Psoas muscle (tissue), 8 donors: Measurements from ENCODE around the gene LRP1B. TPM values are rescaled to one million over a fixed set of nuclear protein-coding genes. Genes with fewer than 3 reads are reported as not detected.

Experiments used
- ATAC-seq, 4 donors: fragments of 200-7000 bp; cut with Tn5 transposase; one replicate each; pipeline ENCODE4 v1.9.1; 2020; ENCODE audit warnings: moderate library complexity in 3 of 4, mild to moderate bottlenecking in 2 of 4
- DNase-seq, 2 donors: peaks; one replicate each; pipeline ENCODE4 v3.0.0-alpha.2; 2020
- H3K27ac ChIP-seq: fragments of 200-600 bp; one replicate; pipeline ENCODE4 v1.8.0; 2022
- H3K27me3 ChIP-seq, 3 donors: fragments of 200-600 bp in 1 of 3; one replicate each; pipeline versions ENCODE4 v1.6.1 to v1.8.0; 2013 to 2022; ENCODE audit warnings: low read length in 2 of 3, mild to moderate bottlenecking in 2 of 3, moderate library complexity in 1 of 3; ENCODE audit not compliant: insufficient read depth in 3 of 3
- H3K36me3 ChIP-seq, 2 donors: fragments of 200-600 bp in 1 of 2; one replicate each; pipeline versions ENCODE4 v1.6.1 to v1.8.0; 2013 to 2022; ENCODE audit warnings: low read depth in 1 of 2, mild to moderate bottlenecking in 1 of 2, moderate library complexity in 1 of 2; ENCODE audit not compliant: insufficient read depth in 1 of 2
- H3K4me1 ChIP-seq: fragments of 200-600 bp; one replicate; pipeline ENCODE4 v1.8.0; 2022
- H3K4me3 ChIP-seq: fragments of 200-600 bp; one replicate; pipeline ENCODE4 v1.8.0; 2022; ENCODE audit warnings: mild to moderate bottlenecking
- H3K9me3 ChIP-seq: fragments of 200-600 bp; one replicate; pipeline ENCODE4 v1.8.0; 2022
- WGBS, 3 donors: extraction: QIAGEN DNeasy Blood & Tissue Kit; methylation state at CpG; one replicate each; pipeline versions ENCODE4 v1.1.6 to v1.1.7; 2013; 5-methylcytosine and 5-hydroxymethylcytosine counted together
- intact Hi-C, 2 donors: fragments of 100-400 bp; cut with DNase I; formaldehyde crosslinking; loops; one replicate each; pipeline versions ENCODE4 v1.11.0 to v1.14.2; 2022
- polyA plus RNA-seq, 3 donors: library from polyadenylated mRNA; stranded (reverse); fragments of 200-250 nt; gene quantifications; one replicate each; pipeline ENCODE4 v1.2.3, GENCODE V29; 2013
- total RNA-seq, 4 donors: library from RNA; stranded (reverse); fragmentation: NEBNext Ultra II Directional in 2 of 4; extraction: Animal tissue kit (Norgen Biotek cat#: 25700) in 2 of 4; gene quantifications; one replicate each; pipeline versions ENCODE4 v1.2.1 to v1.2.4, GENCODE V29; 2021 to 2023
- TF ChIP-seq, protein P1 (sequence below): fragments of 200-600 bp; IDR thresholded peaks from one replicate; pipeline ENCODE4 v1.8.0; 2022; ENCODE audit warnings: antibody characterized with exemption
- donor health status: healthy with polysubstance abuse.
- donor health status: DM: no; HTN: no; CAD: no; lungs with moderate emphysema.
- donor health status: Bipolar disorder and iron deficiency.
- donor health status: healthy.
- donor health status: DM: yes; HTN: yes; CAD: no.
- donor health status: DM: no; HTN: no; CAD: no.
- donor health status: DM: no; HTN: no; CAD: no.
- donor health status: DM: yes; HTN: yes; CAD: no.

Gene LRP1B
- total and polyA plus RNA-seq, 7 donors, result 0.33 to 3.3 (median 0.95) TPM

DNA sequence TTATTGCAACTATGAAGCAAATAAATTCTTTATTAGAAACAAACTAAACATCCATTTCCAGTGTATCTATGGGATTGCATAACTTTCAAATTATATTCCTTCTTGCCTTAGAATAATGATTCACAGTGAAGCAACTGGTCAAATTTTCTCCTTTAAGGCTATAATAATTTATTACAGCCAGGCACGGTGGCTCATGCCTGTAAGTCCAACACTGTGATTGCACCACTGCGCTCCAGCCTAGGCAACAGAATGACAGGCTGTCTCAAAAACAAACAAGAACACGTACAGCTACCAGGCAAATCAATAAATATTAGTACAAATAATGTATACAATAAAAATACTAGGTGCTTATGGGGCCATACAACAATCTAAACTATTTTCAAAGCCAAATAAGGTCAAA lies 1416.2 kb downstream of the LRP1B start:
- TF ChIP-seq, protein P1, sequence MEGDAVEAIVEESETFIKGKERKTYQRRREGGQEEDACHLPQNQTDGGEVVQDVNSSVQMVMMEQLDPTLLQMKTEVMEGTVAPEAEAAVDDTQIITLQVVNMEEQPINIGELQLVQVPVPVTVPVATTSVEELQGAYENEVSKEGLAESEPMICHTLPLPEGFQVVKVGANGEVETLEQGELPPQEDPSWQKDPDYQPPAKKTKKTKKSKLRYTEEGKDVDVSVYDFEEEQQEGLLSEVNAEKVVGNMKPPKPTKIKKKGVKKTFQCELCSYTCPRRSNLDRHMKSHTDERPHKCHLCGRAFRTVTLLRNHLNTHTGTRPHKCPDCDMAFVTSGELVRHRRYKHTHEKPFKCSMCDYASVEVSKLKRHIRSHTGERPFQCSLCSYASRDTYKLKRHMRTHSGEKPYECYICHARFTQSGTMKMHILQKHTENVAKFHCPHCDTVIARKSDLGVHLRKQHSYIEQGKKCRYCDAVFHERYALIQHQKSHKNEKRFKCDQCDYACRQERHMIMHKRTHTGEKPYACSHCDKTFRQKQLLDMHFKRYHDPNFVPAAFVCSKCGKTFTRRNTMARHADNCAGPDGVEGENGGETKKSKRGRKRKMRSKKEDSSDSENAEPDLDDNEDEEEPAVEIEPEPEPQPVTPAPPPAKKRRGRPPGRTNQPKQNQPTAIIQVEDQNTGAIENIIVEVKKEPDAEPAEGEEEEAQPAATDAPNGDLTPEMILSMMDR, result no peak
- H3K4me1 ChIP-seq, result no peaks in the 10 kb centered on the region
- peak overlapping the region; percentile 46 for H3K4me3 ChIP-seq
- WGBS, 3 donors, result 48 to 59% (median 59%) methylated on average over 3 of the region's 3 CpGs
- H3K9me3 ChIP-seq, result no peaks in the 10 kb centered on the region
- no peak overlapping the region for H3K27ac ChIP-seq
- DNase-seq, result no peak
- peak in 2 of 4 donors; percentile 49 to 54 for ATAC-seq
- H3K36me3 ChIP-seq, result no peaks in the 10 kb centered on the region
- intact Hi-C loops, result no loop called here
- no peaks in the 10 kb centered on the region for H3K27me3 ChIP-seq

DNA sequence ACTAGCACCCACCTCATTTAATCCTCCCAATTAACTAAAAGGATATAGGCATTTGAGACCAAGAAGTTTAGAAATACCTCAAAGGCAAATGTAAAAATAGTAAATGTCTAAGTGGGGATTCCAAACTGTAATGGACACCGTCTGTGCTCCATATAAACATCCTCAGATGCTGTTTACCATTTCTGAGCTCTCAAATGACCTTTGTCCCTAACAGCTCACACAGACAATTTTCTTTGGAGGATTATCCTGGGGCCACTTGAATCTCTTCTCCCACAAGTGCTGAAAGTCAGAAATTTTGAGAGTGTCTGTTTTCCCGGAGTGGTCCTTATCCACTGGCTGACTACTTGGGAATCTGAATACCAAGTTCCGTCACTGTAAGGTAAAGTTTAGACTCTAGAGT lies 1418.9 kb downstream of the LRP1B start:
- intact Hi-C loops, result no loop called here
- peak overlapping the region; percentile 56 for H3K27ac ChIP-seq
- no peaks in the 10 kb centered on the region for H3K4me1 ChIP-seq
- H3K4me3 ChIP-seq, result peak overlapping the region; percentile 46
- DNase-seq (no peak), ATAC-seq (peak in 1 of 4 donors; percentile 41)
- H3K27me3 ChIP-seq, result no peaks in the 10 kb centered on the region
- 31 to 49% (median 48%) methylated on average over 3 of the region's 3 CpGs for WGBS, 3 donors
- TF ChIP-seq, protein P1, result no peak
- no peaks in the 10 kb centered on the region for H3K36me3 ChIP-seq
- no peaks in the 10 kb centered on the region for H3K9me3 ChIP-seq

GRCh38 chr2:140701726-140702125 lies 1429.1 kb downstream of the LRP1B start:
- Histone ChIP-seq H3K4me1 (no peaks in the 10 kb centered on the region), H3K27ac (no peak overlapping the region), H3K36me3 (no peaks in the 10 kb centered on the region), H3K4me3 (no peak overlapping the region), H3K27me3 (no peaks in the 10 kb centered on the region), H3K9me3 (no peaks in the 10 kb centered on the region)
- intact Hi-C loops, result no loop called here
- ATAC-seq (no peak), DNase-seq (no peak)
- WGBS, 3 donors, result 88 to 94% (median 89%) methylated on average over 5 of the region's 5 CpGs
- TF ChIP-seq, protein P1, result no peak

- H3K4me3 ChIP-seq, result no peak overlapping the region
- H3K36me3 ChIP-seq, result no peaks in the 10 kb centered on the region
- intact Hi-C loops, result no loop called here
- H3K4me1 ChIP-seq, result no peaks in the 10 kb centered on the region
- no peaks in the 10 kb centered on the region for H3K9me3 ChIP-seq
- 66 to 80% (median 78%) methylated on average over 2 of the region's 2 CpGs for WGBS, 3 donors
- ATAC-seq (no peak), DNase-seq (no peak)
- no peak overlapping the region for H3K27ac ChIP-seq
- no peaks in the 10 kb centered on the region for H3K27me3 ChIP-seq
- TF ChIP-seq, protein P1, result no peak
These were observed 1432.2 kb downstream of the LRP1B start for GRCh38 chr2:140698636-140699035.

DNA sequence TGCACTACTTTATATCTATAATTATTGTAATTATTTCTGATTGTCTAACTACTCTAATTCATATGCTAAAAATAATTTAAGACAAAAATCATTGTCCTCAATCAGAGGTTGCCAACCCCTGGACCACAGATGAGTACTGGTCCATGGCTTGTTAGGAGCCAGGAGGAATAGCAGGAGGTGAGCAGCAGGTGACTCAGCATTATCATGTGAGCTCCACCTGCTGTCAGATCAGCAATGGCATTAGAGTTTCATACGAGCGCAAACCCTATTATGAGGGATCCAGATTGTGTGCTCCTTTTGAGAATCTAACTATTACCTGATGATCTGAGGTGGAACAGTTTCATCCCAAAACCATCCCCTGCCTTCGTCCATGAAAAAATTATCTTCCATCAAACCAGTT lies 1434.4 kb downstream of the LRP1B start:
- DNase-seq, result no peak
- Histone ChIP-seq H3K4me3 (no peak overlapping the region), H3K9me3 (no peaks in the 10 kb centered on the region), H3K36me3 (no peaks in the 10 kb centered on the region), H3K27me3 (no peaks in the 10 kb centered on the region), H3K4me1 (no peaks in the 10 kb centered on the region), H3K27ac (no peak overlapping the region)
- TF ChIP-seq, protein P1, result no peak
- WGBS, 3 donors, result 85 to 88% (median 86%) methylated on average over 3 of the region's 3 CpGs
- intact Hi-C loops, result no loop called here
- no peak for ATAC-seq
